ENCODE measurements around the gene SLC7A11. TPM values are rescaled to one million over a fixed set of nuclear protein-coding genes. Genes with fewer than 3 reads are reported as not detected.

Gene SLC7A11
- total RNA-seq, 1 experiment from 2014 or later: 40.6 TPM

GRCh38 chr4:138262030-138262429, 19.9 kb upstream of the SLC7A11 start:
- Histone ChIP-seq H3K27me3 (replicated peaks; ENCODE audit: insufficient read depth, low read depth, low read length, poor library complexity) (no peaks in the 10 kb centered on the region), H3K36me3 (ENCODE audit: insufficient read depth, low read length, poor library complexity, severe bottlenecking) (no peaks in the 10 kb centered on the region), H3K9me3 (ENCODE audit: low read depth, low read length, poor library complexity, severe bottlenecking) (no peaks in the 10 kb centered on the region), H3K4me1 (ENCODE audit: insufficient read depth, low read length, poor library complexity, severe bottlenecking) (peaks cover 8% of the 10 kb centered on the region), H3K27ac (ENCODE audit: low read depth, low read length, poor library complexity, severe bottlenecking) (no peak overlapping the region), H3K4me3 (ENCODE audit: low read depth, low read length, poor library complexity, severe bottlenecking) (no peak overlapping the region)
- TF ChIP-seq CTCF (conservative IDR thresholded peaks at IDR 0.05; ENCODE audit: low read depth, low read length) (no peak), EZH2 (IDR thresholded peaks at IDR 0.05; ENCODE audit: borderline replicate concordance, low read depth, low read length, poor library complexity, severe bottlenecking) (no peak)
- BruUV-seq (replicated peaks): no TSS peak
- no peak for DNase-seq (ENCODE audit: low spot score)
- intact Hi-C loops (cut with micrococcal nuclease; ENCODE audit: unreplicated experiment): no loop called here
- POLR2A ChIA-PET (ENCODE audit: low non-redundant PET): no interaction called here
- CTCF ChIA-PET: no interaction called here

GRCh38 chr4:138259824-138260223, 17.7 kb upstream of the SLC7A11 start:
- ChIA-PET POLR2A (ENCODE audit: low non-redundant PET) (no interaction called here), CTCF (no interaction called here)
- Histone ChIP-seq H3K27me3 (replicated peaks; ENCODE audit: insufficient read depth, low read depth, low read length, poor library complexity) (no peaks in the 10 kb centered on the region), H3K4me1 (ENCODE audit: insufficient read depth, low read length, poor library complexity, severe bottlenecking) (peaks cover 8% of the 10 kb centered on the region), H3K9me3 (ENCODE audit: low read depth, low read length, poor library complexity, severe bottlenecking) (peaks cover 3% of the 10 kb centered on the region), H3K36me3 (ENCODE audit: insufficient read depth, low read length, poor library complexity, severe bottlenecking) (no peaks in the 10 kb centered on the region), H3K27ac (ENCODE audit: low read depth, low read length, poor library complexity, severe bottlenecking) (no peak overlapping the region), H3K4me3 (ENCODE audit: low read depth, low read length, poor library complexity, severe bottlenecking) (no peak overlapping the region)
- no TSS peak for BruUV-seq (replicated peaks)
- TF ChIP-seq EZH2 (IDR thresholded peaks at IDR 0.05; ENCODE audit: borderline replicate concordance, low read depth, low read length, poor library complexity, severe bottlenecking) (no peak), CTCF (conservative IDR thresholded peaks at IDR 0.05; ENCODE audit: low read depth, low read length) (no peak)
- DNase-seq (ENCODE audit: low spot score): peak; percentile 70
- intact Hi-C loops (cut with micrococcal nuclease; ENCODE audit: unreplicated experiment): no loop called here

- no peak for DNase-seq (ENCODE audit: low spot score)
- Histone ChIP-seq H3K4me3 (ENCODE audit: low read depth, low read length, poor library complexity, severe bottlenecking) (no peak overlapping the region), H3K27me3 (replicated peaks; ENCODE audit: insufficient read depth, low read depth, low read length, poor library complexity) (no peaks in the 10 kb centered on the region), H3K36me3 (ENCODE audit: insufficient read depth, low read length, poor library complexity, severe bottlenecking) (no peaks in the 10 kb centered on the region), H3K9me3 (ENCODE audit: low read depth, low read length, poor library complexity, severe bottlenecking) (peaks cover 3% of the 10 kb centered on the region), H3K27ac (ENCODE audit: low read depth, low read length, poor library complexity, severe bottlenecking) (no peak overlapping the region), H3K4me1 (ENCODE audit: insufficient read depth, low read length, poor library complexity, severe bottlenecking) (peaks cover 8% of the 10 kb centered on the region)
- TF ChIP-seq EZH2 (IDR thresholded peaks at IDR 0.05; ENCODE audit: borderline replicate concordance, low read depth, low read length, poor library complexity, severe bottlenecking): no peak
- no peak for TF ChIP-seq CTCF (conservative IDR thresholded peaks at IDR 0.05; ENCODE audit: low read depth, low read length)
- intact Hi-C loops (cut with micrococcal nuclease; ENCODE audit: unreplicated experiment): no loop called here
- no TSS peak for BruUV-seq (replicated peaks)
- POLR2A ChIA-PET (ENCODE audit: low non-redundant PET): no interaction called here
- CTCF ChIA-PET: no interaction called here
Observed at GRCh38 chr4:138259271-138259670, 17.1 kb upstream of the SLC7A11 start.

All from A673 (cell line).